GM12878 (cell line): ENCODE results near the gene COL4A1. TPM values are rescaled to one million over a fixed set of nuclear protein-coding genes. Genes with fewer than 3 reads are reported as not detected.

ENCODE experiments used
- ATAC-seq: fragments of 200-7000 bp; cut with Tn5 transposase; 3 replicates; pipeline ENCODE4 v1.9.1; 2020; ENCODE audit warnings: mild to moderate bottlenecking, moderate library complexity
- BruUV-seq: library from RNA; stranded (reverse); fragments of 400-500 nt; replicated peaks from 2 replicates; lab custom pipeline; 2021; lab: Mats Ljungman, UMichigan
- CTCF ChIA-PET: fragments of 300-600 bp; sonication (Branson Sonifier 250); formaldehyde crosslinking; extraction: SDS; loops from one replicate; lab custom pipeline; 2021; ENCODE audit warnings: inconsistent platforms; lab: Yijun Ruan, JAX
- POLR2A ChIA-PET: fragments of 350-600 bp; formaldehyde crosslinking; extraction: SDS; loops from one replicate; lab custom pipeline; 2021; ENCODE audit warnings: inconsistent platforms; lab: Charles Lee
- RAD21 ChIA-PET: fragments of 300-600 bp; sonication (Branson Sonifier 250); formaldehyde crosslinking; loops from one replicate; lab custom pipeline; 2023; ENCODE audit warnings: antibody characterized with exemption; ENCODE audit not compliant: unreplicated experiment; lab: Charles Lee
- SMC1A ChIA-PET: fragments of 300-600 bp; sonication (Branson Sonifier 250); formaldehyde crosslinking; loops from one replicate; lab custom pipeline; 2023; ENCODE audit not compliant: unreplicated experiment, uncharacterized antibody; lab: Charles Lee
- DNase-seq: peaks from one replicate; pipeline ENCODE4 v3.0.0-alpha.2; 2011; ENCODE audit warnings: low read depth, low spot score
- FAIRE-seq: peaks from 3 replicates; lab custom pipeline; 2011; peaks lifted over from hg19 to GRCh38; lab: Jason Lieb, UNC
- H2AFZ ChIP-seq: 2 replicates; pipeline ENCODE4 v1.6.0; 2011; ENCODE audit warnings: low read depth, low read length, control low read depth; ENCODE audit not compliant: control insufficient read depth
- H3K27ac ChIP-seq: 2 replicates; pipeline ENCODE4 v1.5.1; 2011; ENCODE audit warnings: control low read depth; ENCODE audit not compliant: control insufficient read depth, insufficient read depth
- H3K27me3 ChIP-seq, 2 experiments: replicated peaks in 1 of 2; 2 replicates each; pipeline versions ENCODE4 v1.6.0 to v1.6.1; 2011; ENCODE audit warnings: low read length in 1 of 2; ENCODE audit not compliant: control insufficient read depth in 2 of 2, insufficient read depth in 2 of 2
- H3K36me3 ChIP-seq, 2 experiments: 2 replicates each; pipeline ENCODE4 v1.5.1; 2011; ENCODE audit warnings: low read length in 1 of 2; ENCODE audit not compliant: control insufficient read depth in 2 of 2, insufficient read depth in 2 of 2
- H3K4me1 ChIP-seq: 2 replicates; pipeline ENCODE4 v1.6.1; 2011; ENCODE audit warnings: mild to moderate bottlenecking, low read length, moderate library complexity, mixed read lengths; ENCODE audit not compliant: control insufficient read depth, insufficient read depth
- H3K4me2 ChIP-seq: 2 replicates; pipeline ENCODE4 v1.6.0; 2011; ENCODE audit warnings: control low read depth; ENCODE audit not compliant: control insufficient read depth, insufficient read depth
- H3K4me3 ChIP-seq: fragments of 200-600 bp; sonication (generic); 2 replicates; pipeline ENCODE4 v1.5.1; 2016
- H3K79me2 ChIP-seq: 2 replicates; pipeline ENCODE4 v1.6.0; 2011; ENCODE audit warnings: low read length; ENCODE audit not compliant: control insufficient read depth, insufficient read depth
- H3K9ac ChIP-seq: 2 replicates; pipeline ENCODE4 v1.8.0; 2011; ENCODE audit warnings: low read length, control low read depth, mixed read lengths; ENCODE audit not compliant: control insufficient read depth, insufficient read depth
- H3K9me3 ChIP-seq: replicated peaks from 3 replicates; pipeline ENCODE4 v1.5.1; 2011; ENCODE audit warnings: mild to moderate bottlenecking, low read length; ENCODE audit not compliant: control insufficient read depth, insufficient read depth
- H4K20me1 ChIP-seq: 2 replicates; pipeline ENCODE4 v1.6.0; 2011; ENCODE audit not compliant: control insufficient read depth, insufficient read depth
- MEF2A ChIP-seq: IDR thresholded peaks from 2 replicates; pipeline ENCODE4 v1.6.1; 2011; ENCODE audit warnings: low read depth, mild to moderate bottlenecking, low read length, moderate library complexity; ENCODE audit not compliant: insufficient read depth
- RELB ChIP-seq: fragments of 450-650 bp; IDR thresholded peaks from 2 replicates; pipeline ENCODE4 v1.6.1; 2017; ENCODE audit warnings: low read depth, mild to moderate bottlenecking, moderate library complexity
- RUNX3 ChIP-seq: IDR thresholded peaks from 2 replicates; pipeline ENCODE4 v1.6.1; 2012; ENCODE audit warnings: low read length, inconsistent platforms
- SMC3 ChIP-seq: IDR thresholded peaks from 2 replicates; pipeline ENCODE4 v1.6.1; 2011; ENCODE audit warnings: low read length, improper control_type of control experiment, borderline replicate concordance
- TBL1XR1 ChIP-seq: IDR thresholded peaks from 2 replicates; pipeline ENCODE4 v1.6.1; 2012; ENCODE audit warnings: low read depth, low read length, improper control_type of control experiment
- ZNF384 ChIP-seq: IDR thresholded peaks from 2 replicates; pipeline ENCODE4 v1.6.1; 2012; ENCODE audit warnings: low read depth, mild to moderate bottlenecking, low read length, improper control_type of control experiment, borderline replicate concordance
- ZZZ3 ChIP-seq: IDR thresholded peaks from 2 replicates; pipeline ENCODE4 v1.6.1; 2011; ENCODE audit warnings: low read depth; ENCODE audit not compliant: control insufficient read depth, insufficient read length
- WGBS: methylation state at CpG from one replicate; pipeline ENCODE4 v1.1.6; 2016; ENCODE audit warnings: low lambda C conversion rate; ENCODE audit not compliant: insufficient replicate concordance, insufficient coverage; ENCODE audit errors: missing lambda C conversion rate; 5-methylcytosine and 5-hydroxymethylcytosine counted together
- in situ Hi-C: fragments of 300-500 bp; cut with MboI; formaldehyde crosslinking; loops from 9 replicates; pipeline ENCODE4 v1.14.3; 2018; ENCODE audit warnings: mixed read lengths
- intact Hi-C: fragments of 100-400 bp; cut with micrococcal nuclease; formaldehyde crosslinking; loops from one replicate; pipeline ENCODE4 v1.14.2; 2022; ENCODE audit not compliant: unreplicated experiment
- polyA plus RNA-seq, 11 experiments: library from polyadenylated mRNA; depleted of rRNA in 4 of 11; unstranded in 6 of 11; stranded (reverse) in 5 of 11; fragments of >200 nt; fragmentation: Nextera tagmentation in 4 of 11; fragmentation: Illumina TruSeq in 1 of 11; extraction: Ambion mirVana in 4 of 11; extraction: Trizol in 1 of 11; gene quantifications; 1 replicate in 1 of 11; 2 replicates in 10 of 11; pipeline versions ENCODE4 v1.2.1 to v1.2.3, GENCODE V29; 2011 to 2016; ENCODE audit warnings: inconsistent platforms in 2 of 11, missing spikeins in 2 of 11, low read depth in 1 of 11
- total RNA-seq, 4 experiments: library from RNA; depleted of rRNA in 3 of 4; stranded (reverse); fragments of >200 nt in 3 of 4; fragmentation: Illumina TruSeq in 1 of 4; extraction: Trizol in 1 of 4; gene quantifications; 2 replicates each; pipeline versions ENCODE4 v1.2.1 to v1.2.3, GENCODE V29; 2013 to 2021
- TF ChIP-seq, protein P1 (sequence below): IDR thresholded peaks from 2 replicates; pipeline ENCODE4 v1.6.1; 2012; ENCODE audit warnings: low read depth, low read length, improper control_type of control experiment
- TF ChIP-seq, protein P2 (sequence below): fragments of 450-650 bp; IDR thresholded peaks from 2 replicates; pipeline ENCODE4 v1.6.1; 2017; ENCODE audit warnings: mild to moderate bottlenecking
- TF ChIP-seq, protein P3 (sequence below): fragments of 450-650 bp; IDR thresholded peaks from 2 replicates; pipeline ENCODE4 v1.6.1; 2017; ENCODE audit warnings: borderline replicate concordance
- TF ChIP-seq, protein P4 (sequence below): IDR thresholded peaks from 2 replicates; pipeline ENCODE4 v1.6.1; 2012; ENCODE audit warnings: low read depth, low read length, improper control_type of control experiment

COL4A1 gene
- total and polyA plus RNA-seq, 10 of the 15 experiments (the other 5 are each of a cell fraction or from before 2014, with no cell fraction given), result 0.07 to 0.31 (median 0.13) TPM; not detected in 6

DNA sequence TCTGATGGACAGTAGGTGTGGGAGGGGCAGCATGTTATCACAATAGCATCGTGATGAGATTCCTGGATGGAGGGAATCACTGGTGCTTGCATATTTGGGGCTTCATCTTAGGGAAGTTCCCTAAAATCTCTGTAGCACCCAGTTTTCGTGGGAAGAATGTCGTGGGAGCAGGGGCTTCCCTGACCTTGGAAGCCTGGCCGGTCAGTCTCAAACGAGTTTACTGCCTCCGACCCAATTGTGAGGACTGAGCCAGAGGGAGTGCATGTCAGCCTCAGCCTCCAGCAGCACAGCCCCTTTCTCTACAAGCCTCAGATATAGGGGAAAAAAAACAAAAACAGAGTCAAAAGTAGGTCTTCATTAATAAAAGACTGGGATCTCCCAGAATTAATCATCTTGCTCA is 32.3 kb upstream of the COL4A1 start (continued):
- TF ChIP-seq, protein P1, sequence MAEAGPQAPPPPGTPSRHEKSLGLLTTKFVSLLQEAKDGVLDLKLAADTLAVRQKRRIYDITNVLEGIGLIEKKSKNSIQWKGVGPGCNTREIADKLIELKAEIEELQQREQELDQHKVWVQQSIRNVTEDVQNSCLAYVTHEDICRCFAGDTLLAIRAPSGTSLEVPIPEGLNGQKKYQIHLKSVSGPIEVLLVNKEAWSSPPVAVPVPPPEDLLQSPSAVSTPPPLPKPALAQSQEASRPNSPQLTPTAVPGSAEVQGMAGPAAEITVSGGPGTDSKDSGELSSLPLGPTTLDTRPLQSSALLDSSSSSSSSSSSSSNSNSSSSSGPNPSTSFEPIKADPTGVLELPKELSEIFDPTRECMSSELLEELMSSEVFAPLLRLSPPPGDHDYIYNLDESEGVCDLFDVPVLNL, result no peak

GRCh38 chr13:110338441-110339101 is 31.6 kb upstream of the COL4A1 start:
- ChIA-PET POLR2A (no interaction called here), CTCF (no interaction called here)
- in situ Hi-C loops, result no loop called here
- TF ChIP-seq ZZZ3 (no peak), RELB (no peak), RUNX3 (no peak), SMC3 (no peak), MEF2A (no peak), TBL1XR1 (no peak), ZNF384 (no peak)
- TF ChIP-seq, protein P2, sequence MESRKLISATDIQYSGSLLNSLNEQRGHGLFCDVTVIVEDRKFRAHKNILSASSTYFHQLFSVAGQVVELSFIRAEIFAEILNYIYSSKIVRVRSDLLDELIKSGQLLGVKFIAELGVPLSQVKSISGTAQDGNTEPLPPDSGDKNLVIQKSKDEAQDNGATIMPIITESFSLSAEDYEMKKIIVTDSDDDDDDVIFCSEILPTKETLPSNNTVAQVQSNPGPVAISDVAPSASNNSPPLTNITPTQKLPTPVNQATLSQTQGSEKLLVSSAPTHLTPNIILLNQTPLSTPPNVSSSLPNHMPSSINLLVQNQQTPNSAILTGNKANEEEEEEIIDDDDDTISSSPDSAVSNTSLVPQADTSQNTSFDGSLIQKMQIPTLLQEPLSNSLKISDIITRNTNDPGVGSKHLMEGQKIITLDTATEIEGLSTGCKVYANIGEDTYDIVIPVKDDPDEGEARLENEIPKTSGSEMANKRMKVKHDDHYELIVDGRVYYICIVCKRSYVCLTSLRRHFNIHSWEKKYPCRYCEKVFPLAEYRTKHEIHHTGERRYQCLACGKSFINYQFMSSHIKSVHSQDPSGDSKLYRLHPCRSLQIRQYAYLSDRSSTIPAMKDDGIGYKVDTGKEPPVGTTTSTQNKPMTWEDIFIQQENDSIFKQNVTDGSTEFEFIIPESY, result no peak
- TF ChIP-seq, protein P3, sequence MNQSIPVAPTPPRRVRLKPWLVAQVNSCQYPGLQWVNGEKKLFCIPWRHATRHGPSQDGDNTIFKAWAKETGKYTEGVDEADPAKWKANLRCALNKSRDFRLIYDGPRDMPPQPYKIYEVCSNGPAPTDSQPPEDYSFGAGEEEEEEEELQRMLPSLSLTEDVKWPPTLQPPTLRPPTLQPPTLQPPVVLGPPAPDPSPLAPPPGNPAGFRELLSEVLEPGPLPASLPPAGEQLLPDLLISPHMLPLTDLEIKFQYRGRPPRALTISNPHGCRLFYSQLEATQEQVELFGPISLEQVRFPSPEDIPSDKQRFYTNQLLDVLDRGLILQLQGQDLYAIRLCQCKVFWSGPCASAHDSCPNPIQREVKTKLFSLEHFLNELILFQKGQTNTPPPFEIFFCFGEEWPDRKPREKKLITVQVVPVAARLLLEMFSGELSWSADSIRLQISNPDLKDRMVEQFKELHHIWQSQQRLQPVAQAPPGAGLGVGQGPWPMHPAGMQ, result no peak
- TF ChIP-seq, protein P4, sequence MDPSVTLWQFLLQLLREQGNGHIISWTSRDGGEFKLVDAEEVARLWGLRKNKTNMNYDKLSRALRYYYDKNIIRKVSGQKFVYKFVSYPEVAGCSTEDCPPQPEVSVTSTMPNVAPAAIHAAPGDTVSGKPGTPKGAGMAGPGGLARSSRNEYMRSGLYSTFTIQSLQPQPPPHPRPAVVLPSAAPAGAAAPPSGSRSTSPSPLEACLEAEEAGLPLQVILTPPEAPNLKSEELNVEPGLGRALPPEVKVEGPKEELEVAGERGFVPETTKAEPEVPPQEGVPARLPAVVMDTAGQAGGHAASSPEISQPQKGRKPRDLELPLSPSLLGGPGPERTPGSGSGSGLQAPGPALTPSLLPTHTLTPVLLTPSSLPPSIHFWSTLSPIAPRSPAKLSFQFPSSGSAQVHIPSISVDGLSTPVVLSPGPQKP, result no peak

More at GRCh38 chr13:110338441-110339101, 31.6 kb upstream of the COL4A1 start:
- intact Hi-C loops, result no loop called here
- peaks cover 5% of the 10 kb centered on the region for H3K4me1 ChIP-seq
- H3K4me2 ChIP-seq, result no peak overlapping the region
- H3K9me3 ChIP-seq, result peaks cover 5% of the 10 kb centered on the region; the same call in 2 of the 3 replicates
- no peak for FAIRE-seq
- H3K9ac ChIP-seq, result no peak overlapping the region
- H3K27me3 ChIP-seq, result no peaks in the 10 kb centered on the region
- BruUV-seq, result no TSS peak
- ChIA-PET SMC1A (interaction anchor here (0.8 to 1.2 kb wide), 2 partner anchors 31 to 82 kb away, joined by 3 to 4 read pairs; no protein-coding TSS in a partner anchor), RAD21 (interaction anchor here (0.9 to 1.4 kb wide), 2 partner anchors 34 to 114 kb away, joined by 3 read pairs; no protein-coding TSS in a partner anchor)
- H3K79me2 ChIP-seq, result no peaks in the 10 kb centered on the region
- H2AFZ ChIP-seq, result no peak overlapping the region
- DNase-seq, result no peak
- H3K27ac ChIP-seq, result no peak overlapping the region
- H4K20me1 ChIP-seq, result no peaks in the 10 kb centered on the region
- no peak for ATAC-seq
- no peak overlapping the region for H3K4me3 ChIP-seq
- 22% methylated on average over 13 of the region's 13 CpGs for WGBS
- no peaks in the 10 kb centered on the region for H3K36me3 ChIP-seq
